Measurements from ENCODE around the gene RPRD2. TPM values are rescaled to one million over a fixed set of nuclear protein-coding genes. Genes with fewer than 3 reads are reported as not detected.

Gene RPRD2
- total RNA-seq, 1 donor from 2014 or later = 26.9 TPM

DNA sequence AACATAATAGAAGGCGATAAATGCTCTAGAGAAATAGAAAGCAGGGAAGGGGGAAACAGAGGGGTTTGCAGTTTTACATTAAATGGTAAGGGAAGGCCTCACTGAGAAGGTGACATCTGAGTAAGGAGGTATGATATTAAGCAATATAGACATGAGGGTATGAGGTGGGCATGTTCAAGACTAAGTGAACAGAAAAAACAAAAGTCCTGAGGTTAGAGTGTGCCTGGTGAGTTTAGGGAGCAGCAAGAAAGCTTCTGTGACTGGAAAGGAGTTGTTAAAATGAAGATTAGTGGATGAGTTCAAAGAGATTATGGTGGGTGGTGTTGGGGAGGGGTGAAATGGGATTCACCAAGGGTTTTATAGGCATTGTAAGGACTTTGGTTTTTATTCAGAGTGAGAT is 8.6 kb downstream of the RPRD2 start:
- no peaks in the 10 kb centered on the region for H3K27me3 Mint-ChIP-seq (ENCODE audit: unreplicated experiment)
- no peak overlapping the region for H3K4me3 Mint-ChIP-seq (ENCODE audit: unreplicated experiment)
- TF ChIP-seq, protein P1, sequence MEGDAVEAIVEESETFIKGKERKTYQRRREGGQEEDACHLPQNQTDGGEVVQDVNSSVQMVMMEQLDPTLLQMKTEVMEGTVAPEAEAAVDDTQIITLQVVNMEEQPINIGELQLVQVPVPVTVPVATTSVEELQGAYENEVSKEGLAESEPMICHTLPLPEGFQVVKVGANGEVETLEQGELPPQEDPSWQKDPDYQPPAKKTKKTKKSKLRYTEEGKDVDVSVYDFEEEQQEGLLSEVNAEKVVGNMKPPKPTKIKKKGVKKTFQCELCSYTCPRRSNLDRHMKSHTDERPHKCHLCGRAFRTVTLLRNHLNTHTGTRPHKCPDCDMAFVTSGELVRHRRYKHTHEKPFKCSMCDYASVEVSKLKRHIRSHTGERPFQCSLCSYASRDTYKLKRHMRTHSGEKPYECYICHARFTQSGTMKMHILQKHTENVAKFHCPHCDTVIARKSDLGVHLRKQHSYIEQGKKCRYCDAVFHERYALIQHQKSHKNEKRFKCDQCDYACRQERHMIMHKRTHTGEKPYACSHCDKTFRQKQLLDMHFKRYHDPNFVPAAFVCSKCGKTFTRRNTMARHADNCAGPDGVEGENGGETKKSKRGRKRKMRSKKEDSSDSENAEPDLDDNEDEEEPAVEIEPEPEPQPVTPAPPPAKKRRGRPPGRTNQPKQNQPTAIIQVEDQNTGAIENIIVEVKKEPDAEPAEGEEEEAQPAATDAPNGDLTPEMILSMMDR (IDR thresholded peaks at IDR 0.05; ENCODE audit: partially characterized antibody, unreplicated experiment) = no peak
- peaks cover 8% of the 10 kb centered on the region for H3K4me1 Mint-ChIP-seq (ENCODE audit: low read depth, unreplicated experiment)
- H3K27ac Mint-ChIP-seq (ENCODE audit: unreplicated experiment) = no peak overlapping the region
- H3K36me3 Mint-ChIP-seq (ENCODE audit: unreplicated experiment) = no peaks in the 10 kb centered on the region
- peaks cover 4% of the 10 kb centered on the region for H3K9me3 Mint-ChIP-seq (ENCODE audit: unreplicated experiment)
- no peak for DNase-seq

DNA sequence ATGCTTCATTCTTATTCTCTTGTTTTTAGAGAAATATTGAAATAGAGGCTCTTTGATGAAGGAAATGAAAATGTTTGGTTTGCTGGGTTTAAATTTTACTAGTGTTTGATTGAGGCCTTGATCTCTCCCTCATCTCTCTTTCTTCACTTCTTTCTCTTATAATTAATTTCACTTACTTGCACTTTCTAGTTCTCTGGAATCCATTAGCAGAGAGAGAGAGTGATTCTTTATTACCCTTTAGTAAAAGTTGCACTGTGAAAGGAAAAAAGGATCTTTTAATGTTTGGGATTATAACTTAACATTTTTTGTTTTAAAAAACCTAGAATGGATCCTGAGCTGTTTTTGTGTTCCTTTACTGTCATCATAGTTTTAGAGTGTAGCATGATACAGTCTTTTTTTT is 12.2 kb downstream of the RPRD2 start:
- TF ChIP-seq, protein P1 (IDR thresholded peaks at IDR 0.05; ENCODE audit: partially characterized antibody, unreplicated experiment) = no peak
- Mint-ChIP-seq H3K36me3 (ENCODE audit: unreplicated experiment) (no peaks in the 10 kb centered on the region), H3K9me3 (ENCODE audit: unreplicated experiment) (no peaks in the 10 kb centered on the region), H3K4me1 (ENCODE audit: low read depth, unreplicated experiment) (peaks cover 5% of the 10 kb centered on the region), H3K27me3 (ENCODE audit: unreplicated experiment) (no peaks in the 10 kb centered on the region), H3K4me3 (ENCODE audit: unreplicated experiment) (no peak overlapping the region), H3K27ac (ENCODE audit: unreplicated experiment) (no peak overlapping the region)
- DNase-seq = no peak

DNA sequence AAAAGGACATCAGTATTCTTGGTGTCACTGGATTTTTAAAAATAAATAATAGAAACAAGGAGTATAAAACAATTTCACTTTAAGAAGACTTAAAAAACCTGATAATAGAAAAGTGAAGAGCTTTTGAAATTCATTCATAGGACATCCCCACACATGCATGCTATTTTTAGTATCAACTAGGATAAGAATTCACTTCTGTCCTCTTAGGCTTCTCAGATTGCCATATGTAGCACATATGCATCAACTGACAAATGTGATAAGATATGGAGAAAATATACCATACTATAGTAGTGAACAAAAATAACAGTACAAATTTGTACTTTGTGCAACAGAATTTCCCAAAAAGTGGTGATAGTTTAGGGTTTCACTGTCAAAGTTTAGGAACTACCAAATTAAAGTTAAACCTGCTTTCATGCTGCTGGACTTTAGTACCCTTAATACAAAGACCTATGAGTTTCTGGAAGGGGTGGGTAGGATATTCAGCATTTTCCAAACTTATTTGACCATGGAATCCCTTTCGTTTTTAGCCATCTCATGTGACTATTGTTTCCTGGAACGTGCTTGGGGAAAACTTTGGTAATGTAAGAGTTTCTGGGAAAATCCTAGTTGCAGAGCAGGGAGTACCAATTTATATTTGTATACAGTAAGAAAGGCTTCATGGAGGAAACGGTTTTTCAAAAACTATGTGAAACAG is 19.8 kb downstream of the RPRD2 start:
- Mint-ChIP-seq H3K36me3 (ENCODE audit: unreplicated experiment) (no peaks in the 10 kb centered on the region), H3K27ac (ENCODE audit: unreplicated experiment) (no peak overlapping the region), H3K27me3 (ENCODE audit: unreplicated experiment) (no peaks in the 10 kb centered on the region), H3K4me3 (ENCODE audit: unreplicated experiment) (no peak overlapping the region), H3K4me1 (ENCODE audit: low read depth, unreplicated experiment) (peaks cover 6% of the 10 kb centered on the region), H3K9me3 (ENCODE audit: unreplicated experiment) (no peaks in the 10 kb centered on the region)
- TF ChIP-seq, protein P1 (IDR thresholded peaks at IDR 0.05; ENCODE audit: partially characterized antibody, unreplicated experiment) = no peak
- DNase-seq = no peak

DNA sequence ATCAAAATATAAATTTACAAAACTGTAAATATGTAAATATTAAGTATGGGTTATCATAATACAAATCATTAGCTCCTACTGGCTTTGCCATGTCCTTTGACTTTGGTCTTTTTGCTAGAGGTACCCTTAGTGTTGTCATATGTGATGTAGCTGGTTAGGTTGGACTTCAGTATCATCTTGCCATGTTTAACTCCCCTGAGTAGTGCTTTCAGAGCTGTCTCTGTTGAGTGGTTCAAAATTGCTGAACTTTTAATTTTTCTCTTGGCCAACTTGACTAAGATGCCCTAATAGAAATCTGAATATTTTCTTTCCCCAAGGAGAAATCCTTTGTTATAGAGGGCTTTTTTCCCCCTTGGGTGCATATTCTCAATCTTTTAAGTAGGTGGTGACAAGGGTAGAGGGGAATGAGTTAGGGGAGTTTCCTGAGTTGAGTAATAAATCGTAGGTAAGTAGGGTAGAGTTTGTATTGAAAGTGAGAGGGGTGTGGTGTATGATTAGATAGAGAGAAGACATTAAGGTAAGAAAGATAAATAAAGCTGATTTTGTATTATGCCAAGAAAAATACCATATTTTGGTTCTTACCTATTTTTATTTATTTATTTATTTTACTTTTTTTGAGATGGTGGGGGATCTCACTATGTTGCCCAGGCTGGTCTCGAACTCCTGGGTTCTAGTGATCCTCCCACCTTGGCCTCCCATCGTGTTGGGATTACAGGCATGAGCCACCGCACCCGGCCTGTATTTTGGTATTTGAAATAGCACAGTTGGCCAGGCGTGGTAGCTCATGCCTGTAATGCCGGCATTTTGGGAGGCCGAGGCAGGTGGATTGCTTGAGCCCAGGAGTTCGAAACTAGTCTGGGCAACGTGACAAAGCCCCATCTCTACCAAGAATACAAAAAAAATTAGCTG is 21.8 kb downstream of the RPRD2 start:
- no peak for DNase-seq
- Mint-ChIP-seq H3K4me1 (ENCODE audit: low read depth, unreplicated experiment) (peaks cover 6% of the 10 kb centered on the region), H3K4me3 (ENCODE audit: unreplicated experiment) (no peak overlapping the region), H3K36me3 (ENCODE audit: unreplicated experiment) (no peaks in the 10 kb centered on the region), H3K27ac (ENCODE audit: unreplicated experiment) (no peak overlapping the region), H3K27me3 (ENCODE audit: unreplicated experiment) (no peaks in the 10 kb centered on the region), H3K9me3 (ENCODE audit: unreplicated experiment) (no peaks in the 10 kb centered on the region)
- TF ChIP-seq, protein P1 (IDR thresholded peaks at IDR 0.05; ENCODE audit: partially characterized antibody, unreplicated experiment) = no peak

DNA sequence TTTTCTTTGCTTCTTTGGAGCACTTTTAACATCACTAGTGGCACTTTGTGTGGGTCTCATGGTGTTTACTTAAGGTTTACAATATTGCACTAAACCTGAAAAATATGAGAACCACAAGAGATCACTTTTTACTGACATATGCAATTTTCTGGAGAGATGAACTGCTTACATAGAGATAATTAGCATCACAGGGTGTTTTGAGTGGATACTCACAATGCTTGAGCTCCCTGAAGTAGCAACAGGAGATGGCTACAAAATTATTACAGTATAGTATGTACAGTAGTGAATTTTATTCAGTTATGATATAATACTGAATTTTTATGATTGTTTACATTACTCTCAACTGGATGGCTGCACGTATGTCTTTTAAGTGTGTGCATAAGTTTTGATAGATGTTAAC is 22.6 kb downstream of the RPRD2 start:
- Mint-ChIP-seq H3K9me3 (ENCODE audit: unreplicated experiment) (no peaks in the 10 kb centered on the region), H3K4me3 (ENCODE audit: unreplicated experiment) (no peak overlapping the region), H3K27ac (ENCODE audit: unreplicated experiment) (no peak overlapping the region), H3K4me1 (ENCODE audit: low read depth, unreplicated experiment) (peaks cover 6% of the 10 kb centered on the region), H3K27me3 (ENCODE audit: unreplicated experiment) (no peaks in the 10 kb centered on the region), H3K36me3 (ENCODE audit: unreplicated experiment) (no peaks in the 10 kb centered on the region)
- DNase-seq = no peak
- TF ChIP-seq, protein P1 (IDR thresholded peaks at IDR 0.05; ENCODE audit: partially characterized antibody, unreplicated experiment) = no peak
